HG02759 (cell line): Measurements from ENCODE around the gene MRPS34.

Experiments used
- ATAC-seq: cut with Tn5 transposase; IDR thresholded peaks from one replicate; pipeline ENCODE4 v1.9.1; 2021; ENCODE audit warnings: mild to moderate bottlenecking, moderate library complexity; ENCODE audit not compliant: unreplicated experiment

Gene MRPS34

GRCh38 chr16:1782408-1783264 lies 9.7 kb upstream of the MRPS34 start, which contains the start of the genes NUBP2 and SPSB3:
NUBP2 (plus strand) TSS chr16:1782960; CDS start chr16:1783021, 61 bp downstream.
SPSB3 (minus strand) TSS chr16:1782571; CDS start chr16:1781483, 1,088 bp downstream.
- ATAC-seq: peak; percentile 84

GRCh38 chr16:1781758-1782407 lies 8.9 kb upstream of the MRPS34 start:
- ATAC-seq: peak; percentile 1

- ATAC-seq: no peak
These were observed 8.3 kb upstream of the MRPS34 start for GRCh38 chr16:1781254-1781653.

GRCh38 chr16:1780677-1781072 lies 7.7 kb upstream of the MRPS34 start:
- no peak for ATAC-seq

- ATAC-seq: no peak
These were observed 7.1 kb upstream of the MRPS34 start for GRCh38 chr16:1779741-1780676.

- no peak for ATAC-seq
These were observed 6.3 kb upstream of the MRPS34 start for GRCh38 chr16:1779234-1779701.

- no peak for ATAC-seq
These were observed 5.6 kb upstream of the MRPS34 start for GRCh38 chr16:1778200-1779179.

GRCh38 chr16:1777375-1778199 lies 4.7 kb upstream of the MRPS34 start:
- no peak for ATAC-seq

- ATAC-seq: no peak
These were observed 4.0 kb upstream of the MRPS34 start for GRCh38 chr16:1776991-1777374.

GRCh38 chr16:1776672-1776955 lies 3.7 kb upstream of the MRPS34 start:
- ATAC-seq: no peak

- ATAC-seq: no peak
These were observed 3.1 kb upstream of the MRPS34 start for GRCh38 chr16:1775846-1776671.

GRCh38 chr16:1775006-1775845 lies 2.3 kb upstream of the MRPS34 start:
- ATAC-seq: no peak

- ATAC-seq: no peak
These were observed 1.5 kb upstream of the MRPS34 start for GRCh38 chr16:1774448-1774780.

GRCh38 chr16:1773703-1774447 lies 941 bp upstream of the MRPS34 start:
- no peak for ATAC-seq

GRCh38 chr16:1772362-1772907 lies 499 bp downstream of the MRPS34 start, which contains the start of gene EME2:
EME2 (plus strand) TSS chr16:1772810; CDS start chr16:1773228, 418 bp downstream.
- peak; percentile 10 for ATAC-seq

- no peak for ATAC-seq
These were observed 1.0 kb downstream of the MRPS34 start for GRCh38 chr16:1771864-1772361.
